Measurements from ENCODE around the gene ELFN1. TPM values are rescaled to one million over a fixed set of nuclear protein-coding genes. Genes with fewer than 3 reads are reported as not detected.

The ELFN1 gene
- total RNA-seq, 1 experiment from 2014 or later, result 0.69 TPM

- H3K4me1 ChIP-seq (ENCODE audit: insufficient read depth, low read length), result peaks cover 26% of the 10 kb centered on the region
- intact Hi-C loops (cut with micrococcal nuclease), result no loop called here
- no peaks in the 10 kb centered on the region for H4K20me1 ChIP-seq (ENCODE audit: low read length)
- TF ChIP-seq CTCF (conservative IDR thresholded peaks at IDR 0.05; ENCODE audit: low read depth, low read length), result no peak
- TF ChIP-seq EZH2 (IDR thresholded peaks at IDR 0.05; ENCODE audit: low read length, unreplicated experiment), result no peak
- TF ChIP-seq EZH2phosphoT487 (IDR thresholded peaks at IDR 0.05; ENCODE audit: borderline replicate concordance, low read length), result no peak
- no peaks in the 10 kb centered on the region for H3F3A ChIP-seq (ENCODE audit: low read length, unreplicated experiment)
- no peaks in the 10 kb centered on the region for H3K9me3 ChIP-seq (ENCODE audit: low read length)
- BruUV-seq (replicated peaks), result no TSS peak
- DNase-seq (no peak), ATAC-seq (no peak)
- H3K4me2 ChIP-seq (ENCODE audit: low read length), result peak overlapping the region; percentile 33; the same call in 1 of the 2 replicates
- no peak overlapping the region for H3K9ac ChIP-seq (ENCODE audit: low read length)
- H3K4me3 ChIP-seq (ENCODE audit: low read length), result no peak overlapping the region
- peaks cover 5% of the 10 kb centered on the region; the same call in 1 of the 2 replicates for H3K27me3 ChIP-seq (ENCODE audit: low read length)
- H2AFZ ChIP-seq (ENCODE audit: low read length), result no peak overlapping the region
- H3K36me3 ChIP-seq (ENCODE audit: low read depth, low read length), result no peaks in the 10 kb centered on the region
- no peak overlapping the region for H3K27ac ChIP-seq (ENCODE audit: low read length)
- POLR2A ChIA-PET (ENCODE audit: unreplicated experiment), result no interaction called here
- CTCF ChIA-PET, result interaction anchor here (0.6 kb wide), 1 partner anchor 11 kb away, joined by 3 read pairs; no protein-coding TSS in a partner anchor
- no peaks in the 10 kb centered on the region for H3K9me2 ChIP-seq (replicated peaks; ENCODE audit: low read length)
- H3K79me2 ChIP-seq (ENCODE audit: low read length), result no peaks in the 10 kb centered on the region
Measured at GRCh38 chr7:1713502-1714484, 43.7 kb downstream of the ELFN1 start.

GRCh38 chr7:1714583-1715330 lies 44.7 kb downstream of the ELFN1 start:
- Histone ChIP-seq H3K9me3 (ENCODE audit: low read length) (no peaks in the 10 kb centered on the region), H3F3A (ENCODE audit: low read length, unreplicated experiment) (no peaks in the 10 kb centered on the region), H3K9me2 (replicated peaks; ENCODE audit: low read length) (no peaks in the 10 kb centered on the region), H3K4me1 (ENCODE audit: insufficient read depth, low read length) (peaks cover 26% of the 10 kb centered on the region), H2AFZ (ENCODE audit: low read length) (no peak overlapping the region), H3K36me3 (ENCODE audit: low read depth, low read length) (no peaks in the 10 kb centered on the region), H3K27me3 (ENCODE audit: low read length) (peaks cover 3% of the 10 kb centered on the region; the same call in 1 of the 2 replicates), H3K79me2 (ENCODE audit: low read length) (no peaks in the 10 kb centered on the region), H4K20me1 (ENCODE audit: low read length) (no peaks in the 10 kb centered on the region), H3K4me2 (ENCODE audit: low read length) (no peak overlapping the region), H3K9ac (ENCODE audit: low read length) (no peak overlapping the region), H3K4me3 (ENCODE audit: low read length) (no peak overlapping the region), H3K27ac (ENCODE audit: low read length) (no peak overlapping the region)
- DNase-seq, result no peak
- no peak for TF ChIP-seq EZH2phosphoT487 (IDR thresholded peaks at IDR 0.05; ENCODE audit: borderline replicate concordance, low read length)
- no peak for TF ChIP-seq CTCF (conservative IDR thresholded peaks at IDR 0.05; ENCODE audit: low read depth, low read length)
- no peak for TF ChIP-seq EZH2 (IDR thresholded peaks at IDR 0.05; ENCODE audit: low read length, unreplicated experiment)
- no peak for ATAC-seq
- intact Hi-C loops (cut with micrococcal nuclease), result no loop called here
- CTCF ChIA-PET, result no interaction called here
- POLR2A ChIA-PET (ENCODE audit: unreplicated experiment), result no interaction called here
- BruUV-seq (replicated peaks), result no TSS peak
